Caco-2 (cell line): Measurements from ENCODE around the gene RNF144B. TPM values are rescaled to one million over a fixed set of nuclear protein-coding genes. Genes with fewer than 3 reads are reported as not detected.

ENCODE experiments used
- BruUV-seq: library from RNA; stranded (reverse); fragments of 400-500 nt; replicated peaks from 2 replicates; lab custom pipeline; 2021; lab: Mats Ljungman, UMichigan
- CTCF ChIA-PET: fragments of 300-600 bp; sonication (Branson Sonifier 250); formaldehyde crosslinking; loops from one replicate; lab custom pipeline; 2022; ENCODE audit warnings: antibody characterized with exemption; lab: Charles Lee
- POLR2A ChIA-PET: fragments of 300-600 bp; sonication (Branson Sonifier 250); formaldehyde crosslinking; loops from one replicate; lab custom pipeline; 2022; ENCODE audit warnings: antibody characterized with exemption; lab: Charles Lee
- DNase-seq, 2 experiments: peaks; one replicate each; pipeline versions ENCODE4 v3.0.0 to v3.0.0-alpha.2; 2020 to 2022
- H3K27me3 ChIP-seq: replicated peaks from 2 replicates; pipeline ENCODE4 v1.6.0; 2011; ENCODE audit warnings: low read length; ENCODE audit not compliant: control insufficient read depth, insufficient read depth
- H3K36me3 ChIP-seq: 2 replicates; pipeline ENCODE4 v1.5.1; 2011; ENCODE audit warnings: low read length; ENCODE audit not compliant: control insufficient read depth, insufficient read depth
- H3K4me1 ChIP-seq: fragments of 250-450 bp; sonication (Bioruptor Pico); 2 replicates; pipeline ENCODE4 v1.5.1; 2020; ENCODE audit warnings: mild to moderate bottlenecking
- H3K4me3 ChIP-seq: 2 replicates; pipeline ENCODE4 v1.5.1; 2011; ENCODE audit warnings: low read depth, mild to moderate bottlenecking, control low read depth, low read length
- H3K9me3 ChIP-seq: fragments of 250-450 bp; sonication (Bioruptor Pico); 2 replicates; pipeline ENCODE4 v1.5.1; 2020; ENCODE audit warnings: mild to moderate bottlenecking, moderate library complexity
- H3K27ac Mint-ChIP-seq: one replicate; pipeline ENCODE4 v1.8.0; 2022; ENCODE audit warnings: mixed read lengths; ENCODE audit not compliant: unreplicated experiment
- H3K27me3 Mint-ChIP-seq: one replicate; pipeline ENCODE4 v1.8.0; 2022; ENCODE audit warnings: mixed read lengths; ENCODE audit not compliant: insufficient read depth, unreplicated experiment
- H3K36me3 Mint-ChIP-seq: one replicate; pipeline ENCODE4 v1.8.0; 2022; ENCODE audit warnings: mild to moderate bottlenecking, mixed read lengths; ENCODE audit not compliant: insufficient read depth, unreplicated experiment
- H3K4me1 Mint-ChIP-seq: one replicate; pipeline ENCODE4 v1.8.0; 2022; ENCODE audit warnings: low read depth, mixed read lengths; ENCODE audit not compliant: unreplicated experiment
- H3K4me3 Mint-ChIP-seq: one replicate; pipeline ENCODE4 v1.8.0; 2022; ENCODE audit warnings: mild to moderate bottlenecking, moderate library complexity, mixed read lengths; ENCODE audit not compliant: unreplicated experiment
- H3K9me3 Mint-ChIP-seq: one replicate; pipeline ENCODE4 v1.8.0; 2022; ENCODE audit warnings: mixed read lengths; ENCODE audit not compliant: unreplicated experiment
- CTCF ChIP-seq, 2 experiments: fragments of 200-600 bp in 1 of 2; IDR thresholded peaks; 1 replicate in 1 of 2; 2 replicates in 1 of 2; pipeline versions ENCODE4 v1.5.1 to v1.8.0; 2011 to 2022; ENCODE audit warnings: antibody characterized with exemption in 1 of 2, control low read depth in 1 of 2, inconsistent platforms in 1 of 2, low read depth in 1 of 2, low read length in 1 of 2, mild to moderate bottlenecking in 1 of 2, moderate library complexity in 1 of 2; ENCODE audit not compliant: insufficient read depth in 1 of 2, severe bottlenecking in 1 of 2, unreplicated experiment in 1 of 2
- intact Hi-C: fragments of 100-400 bp; cut with micrococcal nuclease; formaldehyde crosslinking; loops from one replicate; pipeline ENCODE4 v1.10.0; 2022; ENCODE audit not compliant: unreplicated experiment
- total RNA-seq: library from RNA; stranded (reverse); gene quantifications from 2 replicates; pipeline ENCODE4 v1.2.3, GENCODE V29; 2022

Gene RNF144B
- total RNA-seq, 1 experiment from 2014 or later: 0.39 TPM

GRCh38 chr6:18371656-18372055, 15.5 kb upstream of the RNF144B start:
- intact Hi-C loops: no loop called here
- no peak for TF ChIP-seq CTCF (IDR thresholded peaks at IDR 0.05; ENCODE audit: insufficient read depth in 1 of 2, low read depth in 1 of 2, low read length in 1 of 2, severe bottlenecking in 1 of 2, unreplicated experiment in 1 of 2)
- BruUV-seq: no TSS peak
- Mint-ChIP-seq H3K27me3 (peaks cover 11% of the 10 kb centered on the region), H3K9me3 (no peaks in the 10 kb centered on the region), H3K4me1 (no peaks in the 10 kb centered on the region), H3K27ac (no peak overlapping the region), H3K36me3 (no peaks in the 10 kb centered on the region), H3K4me3 (no peak overlapping the region)
- H3K27me3 ChIP-seq: no peaks in the 10 kb centered on the region
- H3K4me3 ChIP-seq: no peak overlapping the region
- DNase-seq: no peak
- H3K36me3 ChIP-seq: no peaks in the 10 kb centered on the region
- POLR2A ChIA-PET: no interaction called here
- CTCF ChIA-PET: no interaction called here
- H3K9me3 ChIP-seq: no peaks in the 10 kb centered on the region
- H3K4me1 ChIP-seq: no peaks in the 10 kb centered on the region

GRCh38 chr6:18380158-18380836, 6.9 kb upstream of the RNF144B start:
- no TSS peak for BruUV-seq
- no peak for DNase-seq
- Histone ChIP-seq H3K9me3 (no peaks in the 10 kb centered on the region), H3K36me3 (no peaks in the 10 kb centered on the region), H3K4me3 (no peak overlapping the region), H3K4me1 (no peaks in the 10 kb centered on the region), H3K27me3 (no peaks in the 10 kb centered on the region)
- no peak for TF ChIP-seq CTCF (IDR thresholded peaks at IDR 0.05; ENCODE audit: insufficient read depth in 1 of 2, low read depth in 1 of 2, low read length in 1 of 2, severe bottlenecking in 1 of 2, unreplicated experiment in 1 of 2)
- POLR2A ChIA-PET: no interaction called here
- no peak overlapping the region for H3K4me3 Mint-ChIP-seq
- H3K9me3 Mint-ChIP-seq: no peaks in the 10 kb centered on the region
- H3K4me1 Mint-ChIP-seq: no peaks in the 10 kb centered on the region
- no peak overlapping the region for H3K27ac Mint-ChIP-seq
- no peaks in the 10 kb centered on the region for H3K36me3 Mint-ChIP-seq
- CTCF ChIA-PET: no interaction called here
- intact Hi-C loops: no loop called here
- peaks cover 9% of the 10 kb centered on the region for H3K27me3 Mint-ChIP-seq

GRCh38 chr6:18380851-18381250, 6.3 kb upstream of the RNF144B start:
- no peaks in the 10 kb centered on the region for H3K4me1 Mint-ChIP-seq
- no peak for DNase-seq
- no peaks in the 10 kb centered on the region for H3K9me3 Mint-ChIP-seq
- H3K27me3 Mint-ChIP-seq: peaks cover 5% of the 10 kb centered on the region
- Histone ChIP-seq H3K4me1 (no peaks in the 10 kb centered on the region), H3K9me3 (no peaks in the 10 kb centered on the region), H3K4me3 (no peak overlapping the region), H3K36me3 (no peaks in the 10 kb centered on the region), H3K27me3 (no peaks in the 10 kb centered on the region)
- no peaks in the 10 kb centered on the region for H3K36me3 Mint-ChIP-seq
- CTCF ChIA-PET: no interaction called here
- no peak overlapping the region for H3K27ac Mint-ChIP-seq
- POLR2A ChIA-PET: interaction anchor here (0.5 kb wide), 1 partner anchor 128 kb away, joined by 4 read pairs; no protein-coding TSS in a partner anchor
- no peak overlapping the region for H3K4me3 Mint-ChIP-seq
- no peak for TF ChIP-seq CTCF (IDR thresholded peaks at IDR 0.05; ENCODE audit: insufficient read depth in 1 of 2, low read depth in 1 of 2, low read length in 1 of 2, severe bottlenecking in 1 of 2, unreplicated experiment in 1 of 2)
- BruUV-seq: no TSS peak
- intact Hi-C loops: no loop called here
